Ovary (tissue), 3 donors: ENCODE data around the gene CBX2.

ENCODE experiments used
- CTCF ChIP-seq, 3 donors: fragments of 450-650 bp in 2 of 3; fragments of 200-600 bp in 1 of 3; IDR thresholded peaks; one replicate each; pipeline versions ENCODE4 v1.5.1 to v1.8.0; 2016 to 2022; ENCODE audit warnings: antibody characterized with exemption in 3 of 3, mild to moderate bottlenecking in 1 of 3
- EP300 ChIP-seq: sonication (generic); formaldehyde crosslinking; IDR thresholded peaks from one replicate; pipeline ENCODE4 v1.6.1; 2017; ENCODE audit warnings: antibody characterized with exemption
- POLR2A ChIP-seq: fragments of 450-650 bp; IDR thresholded peaks from one replicate; pipeline ENCODE4 v1.6.1; 2017; ENCODE audit warnings: antibody characterized with exemption, mild to moderate bottlenecking, moderate library complexity
- donor health status: DM: no; HTN: no; CAD: no.

- TF ChIP-seq CTCF (IDR thresholded peaks at IDR 0.05) (no peak), POLR2A (no peak), EP300 (no peak)
Measured at GRCh38 chr17:79769570-79770506, 8.1 kb upstream of the CBX2 start.
